H9 (cell line): ENCODE data around the gene METRNL. TPM values are rescaled to one million over a fixed set of nuclear protein-coding genes. Genes with fewer than 3 reads are reported as not detected.

Source experiments
- DNase-seq: peaks from one replicate; pipeline ENCODE4 v3.0.0-alpha.2; 2017
- H2AFZ ChIP-seq: one replicate; pipeline ENCODE4 v1.6.1; 2013; ENCODE audit warnings: mild to moderate bottlenecking, low read length, control low read depth, moderate library complexity
- H2AK5ac ChIP-seq: 2 replicates; pipeline ENCODE4 v1.6.1; 2013; ENCODE audit warnings: low read length, control low read depth, mixed read lengths; ENCODE audit not compliant: insufficient read length
- H2BK120ac ChIP-seq: one replicate; pipeline ENCODE4 v1.6.1; 2013; ENCODE audit warnings: low read depth, mild to moderate bottlenecking, low read length, control low read depth, inconsistent platforms; ENCODE audit not compliant: poor library complexity, severe bottlenecking
- H2BK12ac ChIP-seq: 2 replicates; pipeline ENCODE4 v1.6.1; 2013; ENCODE audit warnings: low read length, control low read depth, mixed read lengths, low read depth; ENCODE audit not compliant: insufficient read length
- H2BK15ac ChIP-seq: 2 replicates; pipeline ENCODE4 v1.6.1; 2013; ENCODE audit warnings: low read depth, low read length, control low read depth
- H2BK20ac ChIP-seq: one replicate; pipeline ENCODE4 v1.6.1; 2013; ENCODE audit warnings: low read depth, mild to moderate bottlenecking, low read length, control low read depth, inconsistent platforms; ENCODE audit not compliant: poor library complexity, severe bottlenecking
- H2BK5ac ChIP-seq: 2 replicates; pipeline ENCODE4 v1.6.1; 2013; ENCODE audit warnings: low read length, control low read depth, mixed read lengths; ENCODE audit not compliant: insufficient read length
- H3K14ac ChIP-seq: 2 replicates; pipeline ENCODE4 v1.6.1; 2013; ENCODE audit warnings: low read length, control low read depth; ENCODE audit not compliant: insufficient read depth
- H3K18ac ChIP-seq: 2 replicates; pipeline ENCODE4 v1.6.1; 2013; ENCODE audit warnings: low read depth, mild to moderate bottlenecking, mixed read lengths, low read length, control low read depth; ENCODE audit not compliant: insufficient read length
- H3K23ac ChIP-seq: 2 replicates; pipeline ENCODE4 v1.6.1; 2013; ENCODE audit warnings: low read length, control low read depth, mixed read lengths, low read depth; ENCODE audit not compliant: insufficient read length
- H3K23me2 ChIP-seq: 2 replicates; pipeline ENCODE4 v1.6.1; 2013; ENCODE audit warnings: low read depth, mild to moderate bottlenecking, mixed read lengths, low read length, control low read depth; ENCODE audit not compliant: insufficient read length, poor library complexity, severe bottlenecking
- H3K27ac ChIP-seq: 2 replicates; pipeline ENCODE4 v1.5.1; 2013; ENCODE audit warnings: low read length, control low read depth, mixed read lengths, low read depth; ENCODE audit not compliant: insufficient read length
- H3K27me3 ChIP-seq: 2 replicates; pipeline ENCODE4 v1.6.1; 2013; ENCODE audit warnings: low read length, control low read depth, inconsistent platforms; ENCODE audit not compliant: insufficient read depth
- H3K4ac ChIP-seq: 2 replicates; pipeline ENCODE4 v1.6.1; 2013; ENCODE audit warnings: low read depth, mild to moderate bottlenecking, control low read depth, inconsistent platforms, low read length, moderate library complexity
- H3K4me1 ChIP-seq: 2 replicates; pipeline ENCODE4 v1.6.1; 2013; ENCODE audit warnings: low read length, control low read depth, inconsistent platforms; ENCODE audit not compliant: insufficient read depth
- H3K4me2 ChIP-seq: 2 replicates; pipeline ENCODE4 v1.6.1; 2013; ENCODE audit warnings: low read length, control low read depth, mixed read lengths; ENCODE audit not compliant: insufficient read length, insufficient read depth
- H3K56ac ChIP-seq: 2 replicates; pipeline ENCODE4 v1.6.1; 2013; ENCODE audit warnings: low read depth, mild to moderate bottlenecking, mixed read lengths, low read length, control low read depth; ENCODE audit not compliant: insufficient read length
- H3K79me1 ChIP-seq: 2 replicates; pipeline ENCODE4 v1.6.1; 2013; ENCODE audit warnings: low read depth, mild to moderate bottlenecking, moderate library complexity, low read length, control low read depth, inconsistent platforms; ENCODE audit not compliant: insufficient read depth, poor library complexity, severe bottlenecking
- H3K79me2 ChIP-seq: 2 replicates; pipeline ENCODE4 v1.6.1; 2013; ENCODE audit warnings: low read length, control low read depth, inconsistent platforms; ENCODE audit not compliant: insufficient read depth
- H3K9ac ChIP-seq: 2 replicates; pipeline ENCODE4 v1.6.1; 2013; ENCODE audit warnings: low read length, control low read depth, mixed read lengths; ENCODE audit not compliant: insufficient read length; ENCODE audit errors: extremely low read depth
- H3K9me3 ChIP-seq: one replicate; pipeline ENCODE4 v1.6.1; 2013; ENCODE audit warnings: low read depth, low read length, inconsistent platforms; ENCODE audit not compliant: control insufficient read depth
- H3T11ph ChIP-seq: one replicate; pipeline ENCODE4 v1.6.1; 2013; ENCODE audit warnings: mild to moderate bottlenecking, low read length, control low read depth, inconsistent platforms
- H4K20me1 ChIP-seq: one replicate; pipeline ENCODE4 v1.6.1; 2013; ENCODE audit not compliant: control insufficient read depth, insufficient read length, insufficient read depth
- H4K5ac ChIP-seq: 2 replicates; pipeline ENCODE4 v1.6.1; 2013; ENCODE audit warnings: low read depth, mild to moderate bottlenecking, mixed read lengths, low read length, control low read depth; ENCODE audit not compliant: insufficient read length
- H4K8ac ChIP-seq: replicated peaks from 2 replicates; pipeline ENCODE4 v1.6.1; 2013; ENCODE audit warnings: low read length, control low read depth, mixed read lengths, low read depth; ENCODE audit not compliant: insufficient read length
- H4K91ac ChIP-seq: 2 replicates; pipeline ENCODE4 v1.6.1; 2013; ENCODE audit warnings: low read depth, mild to moderate bottlenecking, moderate library complexity, mixed read lengths, low read length, control low read depth; ENCODE audit not compliant: insufficient read length
- H3K27ac Mint-ChIP-seq, 3 experiments: 2 replicates in 2 of 3; 3 replicates in 1 of 3; pipeline ENCODE4 v1.8.0; 2020 to 2021; ENCODE audit warnings: mixed read lengths in 3 of 3, mild to moderate bottlenecking in 1 of 3, moderate library complexity in 1 of 3
- H3K27me3 Mint-ChIP-seq: 2 replicates; pipeline ENCODE4 v1.8.0; 2021; ENCODE audit warnings: low read depth, mild to moderate bottlenecking, moderate library complexity, mixed read lengths
- H3K36me3 Mint-ChIP-seq, 3 experiments: 2 replicates in 2 of 3; 3 replicates in 1 of 3; pipeline ENCODE4 v1.8.0; 2020 to 2021; ENCODE audit warnings: low read depth in 3 of 3, mixed read lengths in 3 of 3; ENCODE audit not compliant: insufficient read depth in 1 of 3
- H3K4me1 Mint-ChIP-seq, 2 experiments: 2 replicates each; pipeline ENCODE4 v1.8.0; 2020; ENCODE audit warnings: mixed read lengths in 2 of 2
- H3K4me3 Mint-ChIP-seq, 2 experiments: 2 replicates in 1 of 2; 3 replicates in 1 of 2; pipeline ENCODE4 v1.8.0; 2020 to 2021; ENCODE audit warnings: mild to moderate bottlenecking in 2 of 2, mixed read lengths in 2 of 2, moderate library complexity in 1 of 2
- H3K9me3 Mint-ChIP-seq, 2 experiments: 2 replicates in 1 of 2; 3 replicates in 1 of 2; pipeline ENCODE4 v1.8.0; 2020; ENCODE audit warnings: mild to moderate bottlenecking in 2 of 2, mixed read lengths in 2 of 2, moderate library complexity in 1 of 2
- WGBS: extraction: QIAGEN DNeasy Blood & Tissue Kit; methylation state at CpG from one replicate; pipeline ENCODE4 v1.1.7; 2013; ENCODE audit warnings: missing lambda C conversion rate, low lambda C conversion rate, mixed read lengths; ENCODE audit not compliant: insufficient read length; ENCODE audit errors: extremely low coverage; 5-methylcytosine and 5-hydroxymethylcytosine counted together
- total RNA-seq: library from RNA; stranded (reverse); gene quantifications from 2 replicates; pipeline ENCODE4 v1.2.1, GENCODE V29; 2021
- TF ChIP-seq, protein P1 (sequence below): fragments of 200-600 bp; sonication (generic); conservative IDR thresholded peaks from 3 replicates; pipeline ENCODE4 v1.8.0; 2021; ENCODE audit warnings: antibody characterized with exemption, mild to moderate bottlenecking

METRNL gene
- total RNA-seq, 1 experiment from 2014 or later = 21.4 TPM

DNA sequence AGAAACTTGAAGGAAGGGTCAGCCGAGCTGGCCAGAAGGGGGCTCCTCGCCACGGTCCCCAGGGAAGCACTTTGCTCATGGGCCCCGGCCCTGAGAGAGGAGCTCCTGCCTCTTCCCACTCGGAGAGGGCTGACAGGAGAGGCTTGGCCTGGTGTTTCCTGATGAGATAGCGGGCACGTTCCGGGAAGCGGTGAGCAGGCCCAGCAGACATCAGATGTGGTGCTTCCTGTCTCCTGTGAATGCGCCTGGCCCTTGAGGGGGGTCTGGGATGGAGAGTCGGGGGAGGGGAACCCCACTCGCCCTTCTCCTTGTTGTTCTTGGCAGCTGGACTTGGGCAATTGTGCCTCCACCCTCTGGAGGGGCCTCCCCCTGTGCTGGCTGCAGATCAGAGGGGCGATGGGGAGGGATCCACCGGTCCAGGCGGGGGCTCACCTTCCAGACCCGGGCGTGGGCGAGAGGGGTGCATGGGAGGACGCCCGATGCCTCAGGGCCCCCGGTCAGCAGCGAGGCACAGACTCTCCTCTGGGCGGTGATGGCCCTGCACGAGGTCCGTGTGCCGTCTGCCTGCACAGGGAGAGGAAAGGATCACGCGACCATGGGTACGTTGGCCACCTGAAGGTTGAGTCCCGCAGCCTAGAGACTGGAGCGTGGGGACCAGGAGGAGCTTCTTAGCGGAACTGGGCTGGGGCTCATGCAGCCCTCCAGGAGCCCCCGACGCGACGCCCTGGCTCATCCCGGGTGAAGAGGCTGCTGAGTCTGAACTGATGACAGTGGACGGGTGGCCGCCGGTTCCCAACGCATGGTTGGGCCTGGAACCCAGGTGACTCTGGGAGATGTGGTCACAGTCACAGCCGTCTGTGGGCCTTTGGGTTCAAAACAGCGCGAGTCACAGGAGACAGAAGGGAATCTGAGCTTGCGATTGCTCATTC lies 25.4 kb downstream of the METRNL start:
- Histone ChIP-seq H3K9ac (no peak overlapping the region), H4K8ac (no peak overlapping the region), H3K4me1 (no peaks in the 10 kb centered on the region), H2BK120ac (no peak overlapping the region), H2AFZ (no peak overlapping the region), H3K23ac (no peak overlapping the region), H3T11ph (no peak overlapping the region), H3K4me2 (no peak overlapping the region), H3K14ac (no peak overlapping the region), H3K79me1 (no peaks in the 10 kb centered on the region), H4K5ac (no peak overlapping the region), H2AK5ac (no peak overlapping the region), H4K91ac (no peak overlapping the region), H2BK15ac (no peak overlapping the region), H3K27me3 (no peaks in the 10 kb centered on the region), H3K4ac (no peak overlapping the region), H3K79me2 (no peaks in the 10 kb centered on the region), H3K18ac (no peak overlapping the region), H4K20me1 (no peaks in the 10 kb centered on the region), H2BK20ac (no peak overlapping the region), H3K56ac (no peak overlapping the region), H2BK5ac (no peak overlapping the region), H3K27ac (no peak overlapping the region), H2BK12ac (no peak overlapping the region), H3K23me2 (no peaks in the 10 kb centered on the region), H3K9me3 (no peaks in the 10 kb centered on the region)
- Mint-ChIP-seq H3K27ac (no peak overlapping the region; a peak in 1 of 7 replicates), H3K4me1 (peaks cover 0 to 12% of the 10 kb centered on the region in 2 experiments; a peak in 1 of 4 replicates), H3K36me3 (no peaks in the 10 kb centered on the region; a peak in 1 of 7 replicates), H3K9me3 (peaks cover 2 to 13% of the 10 kb centered on the region in 2 experiments; a peak in 3 of 5 replicates), H3K27me3 (peaks cover 5% of the 10 kb centered on the region; the same call in 1 of the 2 replicates), H3K4me3 (no peak overlapping the region)
- TF ChIP-seq, protein P1, sequence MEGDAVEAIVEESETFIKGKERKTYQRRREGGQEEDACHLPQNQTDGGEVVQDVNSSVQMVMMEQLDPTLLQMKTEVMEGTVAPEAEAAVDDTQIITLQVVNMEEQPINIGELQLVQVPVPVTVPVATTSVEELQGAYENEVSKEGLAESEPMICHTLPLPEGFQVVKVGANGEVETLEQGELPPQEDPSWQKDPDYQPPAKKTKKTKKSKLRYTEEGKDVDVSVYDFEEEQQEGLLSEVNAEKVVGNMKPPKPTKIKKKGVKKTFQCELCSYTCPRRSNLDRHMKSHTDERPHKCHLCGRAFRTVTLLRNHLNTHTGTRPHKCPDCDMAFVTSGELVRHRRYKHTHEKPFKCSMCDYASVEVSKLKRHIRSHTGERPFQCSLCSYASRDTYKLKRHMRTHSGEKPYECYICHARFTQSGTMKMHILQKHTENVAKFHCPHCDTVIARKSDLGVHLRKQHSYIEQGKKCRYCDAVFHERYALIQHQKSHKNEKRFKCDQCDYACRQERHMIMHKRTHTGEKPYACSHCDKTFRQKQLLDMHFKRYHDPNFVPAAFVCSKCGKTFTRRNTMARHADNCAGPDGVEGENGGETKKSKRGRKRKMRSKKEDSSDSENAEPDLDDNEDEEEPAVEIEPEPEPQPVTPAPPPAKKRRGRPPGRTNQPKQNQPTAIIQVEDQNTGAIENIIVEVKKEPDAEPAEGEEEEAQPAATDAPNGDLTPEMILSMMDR = no peak; the same call in 2 of the 3 replicates
- WGBS = no CpG with 5 or more reads among the region's 45 CpGs
- DNase-seq = no peak
